HepG2 (cell line): Measurements from ENCODE around the gene VWA7. TPM values are rescaled to one million over a fixed set of nuclear protein-coding genes. Genes with fewer than 3 reads are reported as not detected.
A peak's percentile ranks its signal among the peaks of the same experiment; 100 is the strongest.

ENCODE experiments used
- ATF1 ChIP-seq: IDR thresholded peaks from 2 replicates; pipeline ENCODE4 v1.6.1; 2016; ENCODE audit warnings: mild to moderate bottlenecking, control low read depth
- ATF7-NPFF ChIP-seq: sonication (generic); formaldehyde crosslinking; IDR thresholded peaks from 2 replicates; pipeline ENCODE4 v1.8.1; 2023; ENCODE audit warnings: mild to moderate bottlenecking, low read depth, missing genetic modification reagents, moderate library complexity
- FLYWCH1 ChIP-seq: sonication (generic); formaldehyde crosslinking; IDR thresholded peaks from 2 replicates; pipeline ENCODE4 v1.8.1; 2023; ENCODE audit warnings: mild to moderate bottlenecking, missing genetic modification reagents
- HDAC1 ChIP-seq: sonication (generic); formaldehyde crosslinking; IDR thresholded peaks from 2 replicates; pipeline ENCODE4 v1.5.1; 2020; ENCODE audit warnings: mild to moderate bottlenecking, missing genetic modification reagents
- HNRNPL ChIP-seq: fragments of 200-400 bp; formaldehyde crosslinking; IDR thresholded peaks from 2 replicates; pipeline ENCODE4 v1.6.1; 2017; ENCODE audit warnings: mild to moderate bottlenecking, low read depth, low read length
- KDM2A ChIP-seq: sonication (generic); formaldehyde crosslinking; IDR thresholded peaks from 2 replicates; pipeline ENCODE4 v1.4.0; 2020; ENCODE audit warnings: low read depth, missing genetic modification reagents, borderline replicate concordance
- MYC ChIP-seq: sonication (generic); formaldehyde crosslinking; IDR thresholded peaks from 2 replicates; pipeline ENCODE4 v1.9.0; 2021; ENCODE audit warnings: missing genetic modification reagents, borderline replicate concordance
- NFYB ChIP-seq: sonication (generic); formaldehyde crosslinking; IDR thresholded peaks from 2 replicates; pipeline ENCODE4 v1.4.0; 2020; ENCODE audit warnings: missing genetic modification reagents
- PAX8 ChIP-seq: sonication (generic); formaldehyde crosslinking; IDR thresholded peaks from 2 replicates; pipeline ENCODE4 v1.8.0; 2022; ENCODE audit warnings: mild to moderate bottlenecking, missing genetic modification reagents, borderline replicate concordance
- POLR2G ChIP-seq: fragments of 200-400 bp; formaldehyde crosslinking; IDR thresholded peaks from 2 replicates; pipeline ENCODE4 v1.6.1; 2018; ENCODE audit warnings: mild to moderate bottlenecking, low read depth, low read length, moderate library complexity
- PTBP1 ChIP-seq: fragments of 200-400 bp; formaldehyde crosslinking; IDR thresholded peaks from 2 replicates; pipeline ENCODE4 v1.6.1; 2018; ENCODE audit warnings: low read length, low read depth; ENCODE audit not compliant: poor library complexity, severe bottlenecking
- TGIF2 ChIP-seq: IDR thresholded peaks from 2 replicates; pipeline ENCODE4 v1.6.1; 2016; ENCODE audit warnings: control low read depth, missing compliant biosample characterization
- TP53 ChIP-seq: sonication (generic); formaldehyde crosslinking; conservative IDR thresholded peaks from 2 replicates; pipeline ENCODE4 v1.4.0; 2020; ENCODE audit warnings: missing genetic modification reagents
- XBP1 ChIP-seq: sonication (generic); formaldehyde crosslinking; IDR thresholded peaks from 2 replicates; pipeline ENCODE4 v1.5.0; 2020; ENCODE audit warnings: missing genetic modification reagents
- ZC3H13 ChIP-seq: sonication (generic); formaldehyde crosslinking; IDR thresholded peaks from 2 replicates; pipeline ENCODE4 v1.8.1; 2023; ENCODE audit warnings: mild to moderate bottlenecking, missing genetic modification reagents, moderate library complexity
- ZNF20 ChIP-seq: sonication (generic); formaldehyde crosslinking; IDR thresholded peaks from 2 replicates; pipeline ENCODE4 v1.4.0; 2020; ENCODE audit warnings: mild to moderate bottlenecking, moderate library complexity, missing genetic modification reagents
- ZNF446 ChIP-seq: sonication (generic); formaldehyde crosslinking; IDR thresholded peaks from 2 replicates; pipeline ENCODE4 v1.5.0; 2020; ENCODE audit warnings: mild to moderate bottlenecking, missing genetic modification reagents
- ZSCAN20 ChIP-seq: sonication (generic); formaldehyde crosslinking; IDR thresholded peaks from 2 replicates; pipeline ENCODE4 v1.4.0; 2020; ENCODE audit warnings: missing genetic modification reagents, mild to moderate bottlenecking, borderline replicate concordance
- polyA plus RNA-seq, 8 experiments: library from polyadenylated mRNA; depleted of rRNA in 3 of 8; stranded (reverse) in 7 of 8; unstranded in 1 of 8; fragments of >200 nt; fragmentation: Illumina TruSeq in 4 of 8; extraction: Trizol in 4 of 8; gene quantifications; 2 replicates each; pipeline versions ENCODE4 v1.2.1 to v1.2.3, GENCODE V29; 2011 to 2016; ENCODE audit warnings: low read depth in 4 of 8, missing spikeins in 1 of 8, mixed read lengths in 1 of 8; ENCODE audit not compliant: insufficient read depth in 1 of 8
- total RNA-seq, 5 experiments: library from RNA; depleted of rRNA; stranded (reverse); fragments of >200 nt; fragmentation: Illumina TruSeq; extraction: Trizol; gene quantifications; 2 replicates each; pipeline ENCODE4 v1.2.3, GENCODE V29; 2016; ENCODE audit warnings: low read depth in 1 of 5
- TF ChIP-seq, protein P1 (sequence below): sonication (generic); formaldehyde crosslinking; IDR thresholded peaks from 2 replicates; pipeline ENCODE4 v1.8.1; 2023; ENCODE audit warnings: mild to moderate bottlenecking, missing genetic modification reagents, borderline replicate concordance
- TF ChIP-seq, protein P2 (sequence below): sonication (generic); formaldehyde crosslinking; IDR thresholded peaks from 2 replicates; pipeline ENCODE4 v1.5.0; 2020; ENCODE audit warnings: mild to moderate bottlenecking, missing genetic modification reagents, borderline replicate concordance
- TF ChIP-seq, protein P3 (sequence below): sonication (generic); formaldehyde crosslinking; IDR thresholded peaks from 2 replicates; pipeline ENCODE4 v1.5.1; 2020; ENCODE audit warnings: mild to moderate bottlenecking, missing genetic modification reagents, moderate library complexity

Gene VWA7
- total and polyA plus RNA-seq, 2 of the 13 experiments (the other 11 are each of a cell fraction or from before 2014, with no cell fraction given), result 0.86 to 3.3 TPM

DNA sequence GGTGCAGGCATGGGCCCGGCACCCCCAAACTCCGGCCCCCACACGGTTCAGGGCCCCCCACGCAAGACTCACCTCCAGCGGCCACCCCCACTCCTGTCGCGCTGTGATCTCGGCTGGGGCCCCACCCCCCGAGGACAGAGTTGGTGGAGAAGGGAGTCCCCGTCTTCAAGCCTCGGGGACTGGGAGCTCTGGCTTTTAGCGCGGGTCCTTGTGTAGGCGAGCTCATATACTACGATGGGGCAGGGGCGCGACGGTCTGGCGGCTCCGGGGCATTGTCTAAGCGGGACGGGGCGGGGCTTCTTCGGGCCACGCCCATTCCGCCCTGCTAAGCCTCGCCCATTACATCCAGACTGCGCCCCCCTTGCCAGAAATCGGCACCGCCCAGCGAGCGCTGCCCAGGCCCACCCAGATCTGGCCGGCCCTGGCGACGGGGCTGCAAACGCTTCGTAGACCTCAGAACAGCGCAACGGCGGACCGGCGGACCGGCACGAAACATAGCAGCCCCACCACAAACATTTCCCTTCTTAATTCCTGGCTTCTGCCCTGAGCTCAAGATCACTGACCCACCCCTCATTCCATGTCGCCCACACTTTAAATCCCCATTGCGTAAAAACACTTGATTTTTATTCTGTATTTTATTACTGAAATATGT, 47.0 kb downstream of the VWA7 start (continued):
- TF ChIP-seq HDAC1, result peak; percentile 73; the same call in 1 of the 2 replicates
- no peak for TF ChIP-seq FLYWCH1
- 0 out of 2 replicates have a peak, but pooled peaks have one; percentile 58 for TF ChIP-seq PAX8 (CRISPR knock-in tag)
- TF ChIP-seq TGIF2 (CRISPR knock-in tag), result 0 out of 2 replicates have a peak, but pooled peaks have one; percentile 28
- TF ChIP-seq ZNF446 (CRISPR knock-in tag), result 0 out of 2 replicates have a peak, but pooled peaks have one; percentile 74
- TF ChIP-seq, protein P1, sequence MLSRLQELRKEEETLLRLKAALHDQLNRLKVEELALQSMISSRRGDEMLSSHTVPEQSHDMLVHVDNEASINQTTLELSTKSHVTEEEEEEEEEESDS (CRISPR knock-in tag), result no peak; the same call in 1 of the 2 replicates
- TF ChIP-seq PTBP1, result peak; percentile 82
- no peak for TF ChIP-seq ATF1
- peak; percentile 95 for TF ChIP-seq KDM2A (CRISPR knock-in tag)
- TF ChIP-seq, protein P2, sequence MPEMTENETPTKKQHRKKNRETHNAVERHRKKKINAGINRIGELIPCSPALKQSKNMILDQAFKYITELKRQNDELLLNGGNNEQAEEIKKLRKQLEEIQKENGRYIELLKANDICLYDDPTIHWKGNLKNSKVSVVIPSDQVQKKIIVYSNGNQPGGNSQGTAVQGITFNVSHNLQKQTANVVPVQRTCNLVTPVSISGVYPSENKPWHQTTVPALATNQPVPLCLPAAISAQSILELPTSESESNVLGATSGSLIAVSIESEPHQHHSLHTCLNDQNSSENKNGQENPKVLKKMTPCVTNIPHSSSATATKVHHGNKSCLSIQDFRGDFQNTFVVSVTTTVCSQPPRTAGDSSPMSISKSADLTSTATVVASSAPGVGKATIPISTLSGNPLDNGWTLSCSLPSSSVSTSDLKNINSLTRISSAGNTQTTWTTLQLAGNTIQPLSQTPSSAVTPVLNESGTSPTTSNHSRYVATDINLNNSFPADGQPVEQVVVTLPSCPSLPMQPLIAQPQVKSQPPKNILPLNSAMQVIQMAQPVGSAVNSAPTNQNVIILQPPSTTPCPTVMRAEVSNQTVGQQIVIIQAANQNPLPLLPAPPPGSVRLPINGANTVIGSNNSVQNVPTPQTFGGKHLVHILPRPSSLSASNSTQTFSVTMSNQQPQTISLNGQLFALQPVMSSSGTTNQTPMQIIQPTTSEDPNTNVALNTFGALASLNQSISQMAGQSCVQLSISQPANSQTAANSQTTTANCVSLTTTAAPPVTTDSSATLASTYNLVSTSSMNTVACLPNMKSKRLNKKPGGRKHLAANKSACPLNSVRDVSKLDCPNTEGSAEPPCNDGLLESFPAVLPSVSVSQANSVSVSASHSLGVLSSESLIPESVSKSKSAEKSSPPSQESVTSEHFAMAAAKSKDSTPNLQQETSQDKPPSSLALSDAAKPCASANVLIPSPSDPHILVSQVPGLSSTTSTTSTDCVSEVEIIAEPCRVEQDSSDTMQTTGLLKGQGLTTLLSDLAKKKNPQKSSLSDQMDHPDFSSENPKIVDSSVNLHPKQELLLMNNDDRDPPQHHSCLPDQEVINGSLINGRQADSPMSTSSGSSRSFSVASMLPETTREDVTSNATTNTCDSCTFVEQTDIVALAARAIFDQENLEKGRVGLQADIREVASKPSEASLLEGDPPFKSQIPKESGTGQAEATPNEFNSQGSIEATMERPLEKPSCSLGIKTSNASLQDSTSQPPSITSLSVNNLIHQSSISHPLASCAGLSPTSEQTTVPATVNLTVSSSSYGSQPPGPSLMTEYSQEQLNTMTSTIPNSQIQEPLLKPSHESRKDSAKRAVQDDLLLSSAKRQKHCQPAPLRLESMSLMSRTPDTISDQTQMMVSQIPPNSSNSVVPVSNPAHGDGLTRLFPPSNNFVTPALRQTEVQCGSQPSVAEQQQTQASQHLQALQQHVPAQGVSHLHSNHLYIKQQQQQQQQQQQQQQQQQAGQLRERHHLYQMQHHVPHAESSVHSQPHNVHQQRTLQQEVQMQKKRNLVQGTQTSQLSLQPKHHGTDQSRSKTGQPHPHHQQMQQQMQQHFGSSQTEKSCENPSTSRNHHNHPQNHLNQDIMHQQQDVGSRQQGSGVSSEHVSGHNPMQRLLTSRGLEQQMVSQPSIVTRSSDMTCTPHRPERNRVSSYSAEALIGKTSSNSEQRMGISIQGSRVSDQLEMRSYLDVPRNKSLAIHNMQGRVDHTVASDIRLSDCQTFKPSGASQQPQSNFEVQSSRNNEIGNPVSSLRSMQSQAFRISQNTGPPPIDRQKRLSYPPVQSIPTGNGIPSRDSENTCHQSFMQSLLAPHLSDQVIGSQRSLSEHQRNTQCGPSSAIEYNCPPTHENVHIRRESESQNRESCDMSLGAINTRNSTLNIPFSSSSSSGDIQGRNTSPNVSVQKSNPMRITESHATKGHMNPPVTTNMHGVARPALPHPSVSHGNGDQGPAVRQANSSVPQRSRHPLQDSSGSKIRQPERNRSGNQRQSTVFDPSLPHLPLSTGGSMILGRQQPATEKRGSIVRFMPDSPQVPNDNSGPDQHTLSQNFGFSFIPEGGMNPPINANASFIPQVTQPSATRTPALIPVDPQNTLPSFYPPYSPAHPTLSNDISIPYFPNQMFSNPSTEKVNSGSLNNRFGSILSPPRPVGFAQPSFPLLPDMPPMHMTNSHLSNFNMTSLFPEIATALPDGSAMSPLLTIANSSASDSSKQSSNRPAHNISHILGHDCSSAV (CRISPR knock-in tag), result peak; percentile 36; the same call in 1 of the 2 replicates
- no peak for TF ChIP-seq ZNF20
- TF ChIP-seq ZC3H13 (CRISPR knock-in tag), result peak; percentile 99
- TF ChIP-seq, protein P3, sequence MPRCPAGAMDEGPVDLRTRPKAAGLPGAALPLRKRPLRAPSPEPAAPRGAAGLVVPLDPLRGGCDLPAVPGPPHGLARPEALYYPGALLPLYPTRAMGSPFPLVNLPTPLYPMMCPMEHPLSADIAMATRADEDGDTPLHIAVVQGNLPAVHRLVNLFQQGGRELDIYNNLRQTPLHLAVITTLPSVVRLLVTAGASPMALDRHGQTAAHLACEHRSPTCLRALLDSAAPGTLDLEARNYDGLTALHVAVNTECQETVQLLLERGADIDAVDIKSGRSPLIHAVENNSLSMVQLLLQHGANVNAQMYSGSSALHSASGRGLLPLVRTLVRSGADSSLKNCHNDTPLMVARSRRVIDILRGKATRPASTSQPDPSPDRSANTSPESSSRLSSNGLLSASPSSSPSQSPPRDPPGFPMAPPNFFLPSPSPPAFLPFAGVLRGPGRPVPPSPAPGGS (CRISPR knock-in tag), result peak; percentile 96
- peak; percentile 88; the same call in 1 of the 2 replicates for TF ChIP-seq HNRNPL
- TF ChIP-seq NFYB (CRISPR knock-in tag), result no peak
- peak; percentile 20; the same call in 1 of the 2 replicates for TF ChIP-seq ZSCAN20 (CRISPR knock-in tag)
- TF ChIP-seq POLR2G, result peak; percentile 97
- peak; percentile 88 for TF ChIP-seq ATF7-NPFF (CRISPR knock-in tag)
- no peak; the same call in 1 of the 2 replicates for TF ChIP-seq MYC (CRISPR knock-in tag)
- 0 out of 2 replicates have a peak, but pooled peaks have one; percentile 2 for TF ChIP-seq TP53 (CRISPR knock-in tag)
- TF ChIP-seq XBP1, result no peak
